PC-9 (cell line): ENCODE measurements around the gene ADAMTS6. TPM values are rescaled to one million over a fixed set of nuclear protein-coding genes. Genes with fewer than 3 reads are reported as not detected.

ENCODE experiments used
- BruUV-seq: library from RNA; stranded (reverse); fragments of 400-500 nt; replicated peaks from 2 replicates; lab custom pipeline; 2021; lab: Mats Ljungman, UMichigan
- CTCF ChIA-PET: fragments of 300-600 bp; sonication (Branson Sonifier 250); formaldehyde crosslinking; loops from one replicate; lab custom pipeline; 2022; ENCODE audit warnings: antibody characterized with exemption; lab: Charles Lee
- POLR2A ChIA-PET: fragments of 300-600 bp; sonication (Branson Sonifier 250); formaldehyde crosslinking; loops from one replicate; lab custom pipeline; 2022; ENCODE audit warnings: antibody characterized with exemption; ENCODE audit not compliant: unreplicated experiment; lab: Charles Lee
- DNase-seq, 2 experiments: peaks; one replicate each; pipeline versions ENCODE4 v3.0.0 to v3.0.0-alpha.2; 2015 to 2022; ENCODE audit warnings: mixed read lengths in 1 of 2
- H2AFZ ChIP-seq: fragments of 200-600 bp; sonication (generic); 2 replicates; pipeline ENCODE4 v1.8.1; 2017; ENCODE audit warnings: antibody characterized with exemption
- H3F3A ChIP-seq: fragments of 200-600 bp; sonication (generic); 2 replicates; pipeline ENCODE4 v1.8.1; 2017; ENCODE audit warnings: antibody characterized with exemption, mild to moderate bottlenecking, low read depth; ENCODE audit not compliant: insufficient read depth
- H3K27ac ChIP-seq: fragments of 200-600 bp; sonication (generic); 2 replicates; pipeline ENCODE4 v1.6.1; 2016; ENCODE audit warnings: mixed run types
- H3K27me3 ChIP-seq: fragments of 200-600 bp; sonication (generic); 2 replicates; pipeline ENCODE4 v1.6.1; 2016; ENCODE audit warnings: low read depth, mixed run types; ENCODE audit not compliant: insufficient read depth
- H3K36me3 ChIP-seq: fragments of 200-600 bp; sonication (generic); 2 replicates; pipeline ENCODE4 v1.6.1; 2016; ENCODE audit warnings: low read depth, mixed run types
- H3K4me1 ChIP-seq: fragments of 200-600 bp; sonication (generic); replicated peaks from 2 replicates; pipeline ENCODE4 v1.6.1; 2016; ENCODE audit warnings: mixed run types; ENCODE audit not compliant: insufficient read depth
- H3K4me2 ChIP-seq: fragments of 200-600 bp; sonication (generic); 2 replicates; pipeline ENCODE4 v1.6.1; 2017; ENCODE audit warnings: mixed run types
- H3K4me3 ChIP-seq: fragments of 200-600 bp; sonication (generic); 2 replicates; pipeline ENCODE4 v1.6.1; 2016; ENCODE audit warnings: mixed run types
- H3K79me2 ChIP-seq: fragments of 200-600 bp; sonication (generic); 2 replicates; pipeline ENCODE4 v1.6.1; 2017; ENCODE audit warnings: low read depth, mixed run types
- H3K9me2 ChIP-seq: fragments of 200-600 bp; sonication (generic); 2 replicates; pipeline ENCODE4 v1.8.1; 2017; ENCODE audit warnings: mild to moderate bottlenecking; ENCODE audit not compliant: insufficient read depth
- H3K9me3 ChIP-seq: fragments of 200-600 bp; sonication (generic); 2 replicates; pipeline ENCODE4 v1.8.1; 2016; ENCODE audit warnings: low read depth; ENCODE audit not compliant: insufficient read depth
- H4K20me1 ChIP-seq: fragments of 200-600 bp; sonication (generic); 2 replicates; pipeline ENCODE4 v1.8.1; 2017; ENCODE audit not compliant: insufficient read depth
- CTCF ChIP-seq: fragments of 200-600 bp; sonication (generic); conservative IDR thresholded peaks from 2 replicates; pipeline ENCODE4 v1.6.1; 2017; ENCODE audit warnings: mixed run types, antibody characterized with exemption, mild to moderate bottlenecking, moderate library complexity
- EZH2 ChIP-seq: fragments of 200-600 bp; sonication (generic); IDR thresholded peaks from 2 replicates; pipeline ENCODE4 v1.8.0; 2017; ENCODE audit warnings: antibody characterized with exemption, low read depth
- intact Hi-C: fragments of 100-400 bp; cut with micrococcal nuclease; formaldehyde crosslinking; loops from one replicate; pipeline ENCODE4 v1.10.0; 2022; ENCODE audit not compliant: unreplicated experiment
- total RNA-seq: library from RNA; stranded (reverse); gene quantifications from 2 replicates; pipeline ENCODE4 v1.2.3, GENCODE V29; 2021

Gene ADAMTS6
- total RNA-seq, 1 experiment from 2014 or later, result 1.4 TPM

DNA sequence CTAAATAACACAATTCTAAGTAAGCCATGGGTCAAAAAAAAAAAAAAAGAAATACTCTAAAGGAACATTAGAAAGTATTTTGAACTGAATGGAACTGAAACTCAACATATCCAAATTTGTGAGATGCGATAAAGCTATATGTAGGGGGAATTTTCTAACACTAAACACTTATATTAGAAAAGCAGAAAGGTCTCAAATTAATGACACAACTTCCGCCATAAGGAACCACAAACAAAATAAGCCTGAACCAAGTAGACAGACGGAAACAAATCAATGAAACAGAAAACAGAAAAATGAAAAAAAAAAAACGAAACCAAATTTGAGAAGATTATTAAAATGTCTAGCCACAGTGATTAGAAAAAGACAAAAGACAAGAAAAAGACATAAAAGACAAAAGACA, 39.9 kb downstream of the ADAMTS6 start:
- Histone ChIP-seq H3K9me2 (no peaks in the 10 kb centered on the region), H3K27me3 (no peaks in the 10 kb centered on the region), H4K20me1 (no peaks in the 10 kb centered on the region), H3K79me2 (no peaks in the 10 kb centered on the region), H3K4me2 (no peak overlapping the region), H3K36me3 (no peaks in the 10 kb centered on the region), H3K4me3 (no peak overlapping the region), H3K9me3 (no peaks in the 10 kb centered on the region), H3K4me1 (no peaks in the 10 kb centered on the region), H2AFZ (no peak overlapping the region), H3K27ac (no peak overlapping the region), H3F3A (no peaks in the 10 kb centered on the region)
- no peak for DNase-seq
- no peak for TF ChIP-seq EZH2
- no peak for TF ChIP-seq CTCF
- BruUV-seq, result no TSS peak
- ChIA-PET CTCF (no interaction called here), POLR2A (no interaction called here)
- intact Hi-C loops, result no loop called here

GRCh38 chr5:65440456-65440855, 41.3 kb downstream of the ADAMTS6 start:
- intact Hi-C loops, result no loop called here
- Histone ChIP-seq H3K9me3 (no peaks in the 10 kb centered on the region), H3K4me3 (no peak overlapping the region), H3K27me3 (no peaks in the 10 kb centered on the region), H3K4me1 (no peaks in the 10 kb centered on the region), H3K36me3 (no peaks in the 10 kb centered on the region), H3K4me2 (no peak overlapping the region), H3K27ac (no peak overlapping the region), H4K20me1 (no peaks in the 10 kb centered on the region), H3K79me2 (no peaks in the 10 kb centered on the region), H3K9me2 (no peaks in the 10 kb centered on the region), H2AFZ (no peak overlapping the region), H3F3A (no peaks in the 10 kb centered on the region)
- ChIA-PET CTCF (no interaction called here), POLR2A (no interaction called here)
- no peak for DNase-seq
- TF ChIP-seq CTCF, result no peak
- TF ChIP-seq EZH2, result no peak
- BruUV-seq, result no TSS peak

GRCh38 chr5:65434122-65434521, 47.6 kb downstream of the ADAMTS6 start:
- Histone ChIP-seq H3K27ac (no peak overlapping the region), H3K9me2 (peaks cover 7% of the 10 kb centered on the region), H3F3A (no peaks in the 10 kb centered on the region), H3K9me3 (no peaks in the 10 kb centered on the region), H3K36me3 (no peaks in the 10 kb centered on the region), H3K4me1 (no peaks in the 10 kb centered on the region), H2AFZ (no peak overlapping the region), H3K4me2 (no peak overlapping the region), H3K27me3 (no peaks in the 10 kb centered on the region), H3K4me3 (no peak overlapping the region), H3K79me2 (no peaks in the 10 kb centered on the region), H4K20me1 (no peaks in the 10 kb centered on the region)
- no peak for DNase-seq
- intact Hi-C loops, result no loop called here
- POLR2A ChIA-PET, result no interaction called here
- TF ChIP-seq EZH2, result no peak
- TF ChIP-seq CTCF, result no peak
- CTCF ChIA-PET, result no interaction called here
- BruUV-seq, result no TSS peak
